Erythroblast (primary cell): ENCODE measurements around the gene CYP4F8.
"Not testable (repeated sequence)": the region's sequence is repeated elsewhere in the genome, so short reads cannot be mapped to it uniquely, and the experiment has no call there.

Experiments
- GATA1 ChIP-seq: IDR thresholded peaks from 2 replicates; pipeline ENCODE4 v1.6.1; 2011; ENCODE audit warnings: low read depth, mild to moderate bottlenecking, control low read depth, low read length, moderate library complexity
- POLR2A ChIP-seq: IDR thresholded peaks from 2 replicates; pipeline ENCODE4 v1.6.1; 2011; ENCODE audit warnings: mild to moderate bottlenecking, low read length

GRCh38 chr19:15679865-15680264 lies 64.8 kb downstream of the CYP4F8 start:
- TF ChIP-seq POLR2A, GATA1: not testable (repeated sequence)
